ENCODE data around the gene C6orf163. TPM values are rescaled to one million over a fixed set of nuclear protein-coding genes. Genes with fewer than 3 reads are reported as not detected.

Gene C6orf163
- total RNA-seq, 2 donors from 2014 or later, result 4.7 to 4.9 TPM

DNA sequence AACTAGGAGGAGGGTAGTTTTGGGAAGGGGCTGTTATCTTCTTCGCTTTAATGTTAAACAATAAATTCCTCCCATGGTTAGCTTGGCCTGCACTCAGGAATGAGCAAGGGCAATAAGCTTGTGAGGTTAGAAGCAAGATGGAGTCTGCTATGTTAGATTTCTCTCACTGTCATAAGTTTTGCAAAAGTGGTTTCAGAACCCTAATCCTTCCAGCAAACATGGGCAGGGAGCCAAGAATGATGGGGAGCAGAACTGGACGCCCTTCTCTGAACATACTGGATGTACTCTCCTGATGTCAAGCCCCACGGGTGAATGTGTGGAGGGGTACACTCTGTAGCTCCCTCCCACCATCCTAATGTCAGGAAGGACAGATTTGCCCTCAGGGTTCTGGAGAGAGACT is 22.3 kb downstream of the C6orf163 start:
- Histone ChIP-seq H3K4me3 (no peak overlapping the region), H3K4me1 (ENCODE audit: control insufficient read depth in 1 of 2, low read depth in 2 of 2) (no peaks in the 10 kb centered on the region), H3K36me3 (no peaks in the 10 kb centered on the region), H3K27me3 (replicated peaks; ENCODE audit: insufficient read depth) (no peaks in the 10 kb centered on the region), H3K27ac (no peak overlapping the region), H3K9me3 (no peaks in the 10 kb centered on the region)
- TF ChIP-seq, protein P1, sequence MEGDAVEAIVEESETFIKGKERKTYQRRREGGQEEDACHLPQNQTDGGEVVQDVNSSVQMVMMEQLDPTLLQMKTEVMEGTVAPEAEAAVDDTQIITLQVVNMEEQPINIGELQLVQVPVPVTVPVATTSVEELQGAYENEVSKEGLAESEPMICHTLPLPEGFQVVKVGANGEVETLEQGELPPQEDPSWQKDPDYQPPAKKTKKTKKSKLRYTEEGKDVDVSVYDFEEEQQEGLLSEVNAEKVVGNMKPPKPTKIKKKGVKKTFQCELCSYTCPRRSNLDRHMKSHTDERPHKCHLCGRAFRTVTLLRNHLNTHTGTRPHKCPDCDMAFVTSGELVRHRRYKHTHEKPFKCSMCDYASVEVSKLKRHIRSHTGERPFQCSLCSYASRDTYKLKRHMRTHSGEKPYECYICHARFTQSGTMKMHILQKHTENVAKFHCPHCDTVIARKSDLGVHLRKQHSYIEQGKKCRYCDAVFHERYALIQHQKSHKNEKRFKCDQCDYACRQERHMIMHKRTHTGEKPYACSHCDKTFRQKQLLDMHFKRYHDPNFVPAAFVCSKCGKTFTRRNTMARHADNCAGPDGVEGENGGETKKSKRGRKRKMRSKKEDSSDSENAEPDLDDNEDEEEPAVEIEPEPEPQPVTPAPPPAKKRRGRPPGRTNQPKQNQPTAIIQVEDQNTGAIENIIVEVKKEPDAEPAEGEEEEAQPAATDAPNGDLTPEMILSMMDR (IDR thresholded peaks at IDR 0.05), result no peak
- DNase-seq (ENCODE audit: low spot score) (no peak), ATAC-seq (ENCODE audit: insufficient number of reproducible peaks, low FRiP score, low read depth) (no peak)

DNA sequence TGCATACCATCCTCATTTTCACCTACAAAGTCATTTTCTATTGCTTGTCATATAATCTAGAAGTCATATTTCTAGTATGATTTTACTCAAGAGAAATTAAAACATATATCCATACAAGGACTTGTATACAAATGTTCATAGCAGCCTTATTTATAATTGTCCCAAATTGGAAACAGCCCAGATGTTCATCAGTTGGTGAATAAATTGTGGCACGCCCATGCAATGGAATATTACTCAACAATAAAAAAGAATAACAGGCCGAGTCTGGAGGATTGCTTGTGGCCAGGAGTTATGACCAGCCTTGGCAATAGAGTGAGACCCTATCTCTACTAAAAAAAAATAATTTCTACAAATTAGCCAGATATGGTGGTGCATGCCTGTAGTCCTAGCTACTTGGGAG is 28.8 kb downstream of the C6orf163 start:
- no peaks in the 10 kb centered on the region for H3K36me3 ChIP-seq
- no peaks in the 10 kb centered on the region for H3K4me1 ChIP-seq (ENCODE audit: control insufficient read depth in 1 of 2, low read depth in 2 of 2)
- no peak for DNase-seq (ENCODE audit: low spot score)
- no peak overlapping the region for H3K27ac ChIP-seq
- TF ChIP-seq, protein P1 (IDR thresholded peaks at IDR 0.05), result no peak
- H3K4me3 ChIP-seq, result no peak overlapping the region
- H3K9me3 ChIP-seq, result no peaks in the 10 kb centered on the region
- no peak for ATAC-seq (ENCODE audit: insufficient number of reproducible peaks, low FRiP score, low read depth)
- H3K27me3 ChIP-seq (replicated peaks; ENCODE audit: insufficient read depth), result no peaks in the 10 kb centered on the region

DNA sequence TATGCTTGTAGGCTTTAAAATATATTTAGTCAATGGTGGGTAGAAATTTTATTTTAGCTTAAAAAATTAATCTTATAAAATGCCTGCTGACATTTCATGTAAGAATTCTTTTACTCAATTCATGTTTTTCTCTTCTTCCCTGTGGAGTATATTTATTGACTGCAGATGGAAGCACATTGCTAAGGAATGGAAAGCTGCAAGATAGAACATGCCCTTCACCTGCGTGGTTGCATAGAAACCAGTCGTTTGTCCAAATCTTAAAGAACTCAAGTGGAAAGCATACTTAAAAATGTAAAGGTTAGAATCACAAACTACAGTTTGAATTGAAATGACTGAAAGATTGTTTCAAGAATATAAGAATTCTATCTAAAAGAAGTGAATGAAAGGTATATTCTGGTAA is 30.7 kb downstream of the C6orf163 start:
- ATAC-seq (ENCODE audit: insufficient number of reproducible peaks, low FRiP score, low read depth) (no peak), DNase-seq (ENCODE audit: low spot score) (no peak)
- Histone ChIP-seq H3K27me3 (replicated peaks; ENCODE audit: insufficient read depth) (no peaks in the 10 kb centered on the region), H3K4me3 (no peak overlapping the region), H3K27ac (no peak overlapping the region), H3K4me1 (ENCODE audit: control insufficient read depth in 1 of 2, low read depth in 2 of 2) (no peaks in the 10 kb centered on the region), H3K36me3 (no peaks in the 10 kb centered on the region), H3K9me3 (no peaks in the 10 kb centered on the region)
- TF ChIP-seq, protein P1 (IDR thresholded peaks at IDR 0.05), result no peak

DNA sequence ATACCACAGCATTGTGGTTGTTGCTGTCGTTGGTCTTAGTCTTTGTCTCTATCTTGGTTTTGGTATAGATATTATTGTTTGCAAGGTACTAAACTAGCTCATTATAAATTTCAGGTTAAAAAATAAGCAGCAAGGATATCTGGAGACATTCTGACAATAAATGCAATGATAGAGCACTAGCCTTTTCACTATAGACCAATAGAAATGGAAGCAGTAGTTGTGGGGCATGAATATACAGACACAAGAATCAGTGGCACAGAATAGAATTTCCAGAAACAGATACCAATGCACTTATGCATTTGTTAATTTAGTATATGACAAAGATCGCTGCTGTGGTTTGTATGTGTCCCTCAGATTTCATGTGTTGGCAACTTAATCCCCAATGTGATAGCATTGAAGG is 32.0 kb downstream of the C6orf163 start:
- no peaks in the 10 kb centered on the region for H3K27me3 ChIP-seq (replicated peaks; ENCODE audit: insufficient read depth)
- H3K4me3 ChIP-seq, result no peak overlapping the region
- H3K4me1 ChIP-seq (ENCODE audit: control insufficient read depth in 1 of 2, low read depth in 2 of 2), result no peaks in the 10 kb centered on the region
- DNase-seq (ENCODE audit: low spot score) (no peak), ATAC-seq (ENCODE audit: insufficient number of reproducible peaks, low FRiP score, low read depth) (no peak)
- H3K36me3 ChIP-seq, result no peaks in the 10 kb centered on the region
- no peaks in the 10 kb centered on the region for H3K9me3 ChIP-seq
- H3K27ac ChIP-seq, result no peak overlapping the region
- TF ChIP-seq, protein P1 (IDR thresholded peaks at IDR 0.05), result no peak

DNA sequence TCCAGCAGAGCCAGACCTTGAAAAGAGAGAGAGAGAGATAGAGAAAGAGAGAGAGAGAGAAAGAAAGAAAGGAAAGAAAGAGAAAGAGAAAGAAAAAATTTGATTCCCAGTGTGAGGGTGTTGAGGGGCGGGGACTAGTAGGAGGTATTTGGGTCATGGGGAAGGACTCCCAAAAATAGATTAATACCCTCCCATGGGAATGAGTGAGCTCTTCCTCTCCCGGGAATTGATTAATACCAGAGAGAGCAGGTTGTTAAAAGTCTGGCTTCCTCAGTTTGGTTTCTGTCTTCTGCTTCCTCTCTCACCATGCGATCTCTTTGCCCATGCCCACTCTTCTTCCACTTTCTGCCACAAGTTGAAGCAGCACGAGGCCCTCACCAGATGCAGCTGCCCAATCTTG is 34.3 kb downstream of the C6orf163 start:
- no peaks in the 10 kb centered on the region for H3K9me3 ChIP-seq
- H3K4me1 ChIP-seq (ENCODE audit: control insufficient read depth in 1 of 2, low read depth in 2 of 2), result no peaks in the 10 kb centered on the region
- TF ChIP-seq, protein P1 (IDR thresholded peaks at IDR 0.05), result no peak
- no peaks in the 10 kb centered on the region for H3K36me3 ChIP-seq
- no peak overlapping the region for H3K27ac ChIP-seq
- H3K27me3 ChIP-seq (replicated peaks; ENCODE audit: insufficient read depth), result no peaks in the 10 kb centered on the region
- no peak for ATAC-seq (ENCODE audit: insufficient number of reproducible peaks, low FRiP score, low read depth)
- H3K4me3 ChIP-seq, result no peak overlapping the region
- DNase-seq (ENCODE audit: low spot score), result no peak
